Suprapubic skin (tissue), 4 donors: ENCODE results near the gene CPN2.

ENCODE experiments used
- CTCF ChIP-seq, 2 donors: fragments of 200-600 bp in 1 of 2; fragments of 450-650 bp in 1 of 2; sonication (generic) in 1 of 2; IDR thresholded peaks; one replicate each; pipeline ENCODE4 v1.5.1; 2016 to 2019; ENCODE audit warnings: antibody characterized with exemption in 2 of 2, mild to moderate bottlenecking in 1 of 2, moderate library complexity in 1 of 2
- EP300 ChIP-seq: sonication (generic); formaldehyde crosslinking; IDR thresholded peaks from one replicate; pipeline ENCODE4 v1.6.1; 2017; ENCODE audit warnings: antibody characterized with exemption
- POLR2A ChIP-seq, 2 donors: fragments of 450-650 bp; IDR thresholded peaks; one replicate each; pipeline ENCODE4 v1.6.1; 2017; ENCODE audit warnings: antibody characterized with exemption in 2 of 2, mild to moderate bottlenecking in 2 of 2, moderate library complexity in 2 of 2
- POLR2AphosphoS5 ChIP-seq, 3 donors: sonication (generic); formaldehyde crosslinking; IDR thresholded peaks; one replicate each; pipeline ENCODE4 v1.6.1; 2017; ENCODE audit warnings: antibody characterized with exemption in 3 of 3

- TF ChIP-seq CTCF (IDR thresholded peaks at IDR 0.05) (no peak), POLR2AphosphoS5 (IDR thresholded peaks at IDR 0.05) (no peak), POLR2A (IDR thresholded peaks at IDR 0.05) (no peak), EP300 (no peak)
Observed at GRCh38 chr3:194395778-194396538, 44.8 kb upstream of the CPN2 start.
